ENCODE results near the gene OPHN1.
"Not testable (repeated sequence)": the region's sequence is repeated elsewhere in the genome, so short reads cannot be mapped to it uniquely, and the experiment has no call there.

OPHN1 gene

GRCh38 chrX:68098431-68098830 lies 334.9 kb downstream of the OPHN1 start:
- H3K27ac Mint-ChIP-seq, result no peak overlapping the region
- CTCF ChIA-PET, result no interaction called here

GRCh38 chrX:68090266-68090665 lies 343.0 kb downstream of the OPHN1 start:
- CTCF ChIA-PET, result no interaction called here
- no peak for DNase-seq
- H3K4me1 Mint-ChIP-seq, result no peaks in the 10 kb centered on the region
- H3K27me3 Mint-ChIP-seq, result no peaks in the 10 kb centered on the region
- H3K4me3 Mint-ChIP-seq, result no peak overlapping the region
- H3K36me3 Mint-ChIP-seq, result no peaks in the 10 kb centered on the region
- no peaks in the 10 kb centered on the region for H3K9me3 Mint-ChIP-seq
- H3K27ac Mint-ChIP-seq, result no peak overlapping the region

More at GRCh38 chrX:68098431-68098830, 334.9 kb downstream of the OPHN1 start:
- Mint-ChIP-seq H3K9me3 (no peaks in the 10 kb centered on the region), H3K27me3 (no peaks in the 10 kb centered on the region), H3K4me3 (no peak overlapping the region), H3K4me1 (no peaks in the 10 kb centered on the region), H3K36me3 (no peaks in the 10 kb centered on the region)
- no peak for DNase-seq

GRCh38 chrX:68087526-68087925 lies 345.8 kb downstream of the OPHN1 start:
- DNase-seq, result no peak
- no peak overlapping the region for H3K27ac Mint-ChIP-seq
- CTCF ChIA-PET, result no interaction called here
- H3K36me3 Mint-ChIP-seq, result no peaks in the 10 kb centered on the region
- no peak overlapping the region for H3K4me3 Mint-ChIP-seq
- H3K27me3 Mint-ChIP-seq, result no peaks in the 10 kb centered on the region
- no peaks in the 10 kb centered on the region for H3K9me3 Mint-ChIP-seq
- no peaks in the 10 kb centered on the region for H3K4me1 Mint-ChIP-seq

- Mint-ChIP-seq H3K4me3 (no peak overlapping the region), H3K36me3 (no peaks in the 10 kb centered on the region), H3K9me3 (no peaks in the 10 kb centered on the region), H3K27me3 (no peaks in the 10 kb centered on the region), H3K27ac (no peak overlapping the region), H3K4me1 (no peaks in the 10 kb centered on the region)
- CTCF ChIA-PET, result no interaction called here
- DNase-seq, result no peak
These were observed 346.6 kb downstream of the OPHN1 start for GRCh38 chrX:68086709-68087108.

- CTCF ChIA-PET, result interaction anchor here (1.3 kb wide), 1 partner anchor 14 kb away, joined by 3 read pairs; no protein-coding TSS in a partner anchor
- Mint-ChIP-seq H3K4me3 (no peak overlapping the region), H3K4me1 (no peaks in the 10 kb centered on the region), H3K36me3 (no peaks in the 10 kb centered on the region), H3K27me3 (no peaks in the 10 kb centered on the region), H3K27ac (no peak overlapping the region), H3K9me3 (no peaks in the 10 kb centered on the region)
- DNase-seq, result no peak
These were observed 348.5 kb downstream of the OPHN1 start for GRCh38 chrX:68084765-68085164.

- Mint-ChIP-seq H3K27ac (no peak overlapping the region), H3K36me3 (no peaks in the 10 kb centered on the region), H3K4me1 (no peaks in the 10 kb centered on the region), H3K27me3 (no peaks in the 10 kb centered on the region), H3K4me3 (no peak overlapping the region), H3K9me3 (no peaks in the 10 kb centered on the region)
- CTCF ChIA-PET, result no interaction called here
- DNase-seq, result no peak
These were observed 349.8 kb downstream of the OPHN1 start for GRCh38 chrX:68083510-68083909.

- Mint-ChIP-seq H3K9me3 (no peaks in the 10 kb centered on the region), H3K27ac (no peak overlapping the region), H3K27me3 (no peaks in the 10 kb centered on the region), H3K36me3 (no peaks in the 10 kb centered on the region), H3K4me1 (no peaks in the 10 kb centered on the region), H3K4me3 (no peak overlapping the region)
- CTCF ChIA-PET, result no interaction called here
- DNase-seq, result no peak
These were observed 353.3 kb downstream of the OPHN1 start for GRCh38 chrX:68079961-68080360.

GRCh38 chrX:68078801-68079200 lies 354.5 kb downstream of the OPHN1 start:
- H3K9me3 Mint-ChIP-seq, H3K27ac Mint-ChIP-seq, H3K4me3 Mint-ChIP-seq, H3K27me3 Mint-ChIP-seq, DNase-seq, H3K4me1 Mint-ChIP-seq, CTCF ChIA-PET, H3K36me3 Mint-ChIP-seq: not testable (repeated sequence)

GRCh38 chrX:68077378-68077777 lies 355.9 kb downstream of the OPHN1 start:
- Mint-ChIP-seq H3K9me3 (no peaks in the 10 kb centered on the region), H3K36me3 (no peaks in the 10 kb centered on the region), H3K4me3 (no peak overlapping the region), H3K4me1 (no peaks in the 10 kb centered on the region), H3K27me3 (no peaks in the 10 kb centered on the region), H3K27ac (no peak overlapping the region)
- DNase-seq, result no peak
- CTCF ChIA-PET, result no interaction called here

- Mint-ChIP-seq H3K36me3 (no peaks in the 10 kb centered on the region), H3K4me3 (no peak overlapping the region), H3K27me3 (no peaks in the 10 kb centered on the region), H3K27ac (no peak overlapping the region), H3K4me1 (no peaks in the 10 kb centered on the region), H3K9me3 (no peaks in the 10 kb centered on the region)
- no peak for DNase-seq
- CTCF ChIA-PET, result interaction anchor here (1.3 kb wide), 1 partner anchor 13 kb away, joined by 3 read pairs; no protein-coding TSS in a partner anchor
These were observed 361.3 kb downstream of the OPHN1 start for GRCh38 chrX:68072041-68072440.

- H3K27ac Mint-ChIP-seq, H3K27me3 Mint-ChIP-seq, H3K36me3 Mint-ChIP-seq, CTCF ChIA-PET, H3K4me3 Mint-ChIP-seq, H3K4me1 Mint-ChIP-seq, DNase-seq, H3K9me3 Mint-ChIP-seq: not testable (repeated sequence)
These were observed 363.2 kb downstream of the OPHN1 start for GRCh38 chrX:68070119-68070518.

GRCh38 chrX:68061206-68061535 lies 372.1 kb downstream of the OPHN1 start:
- CTCF ChIA-PET, result no interaction called here
- Mint-ChIP-seq H3K4me1 (no peaks in the 10 kb centered on the region), H3K27me3 (no peaks in the 10 kb centered on the region), H3K4me3 (no peak overlapping the region), H3K9me3 (no peaks in the 10 kb centered on the region), H3K27ac (no peak overlapping the region), H3K36me3 (no peaks in the 10 kb centered on the region)
- no peak for DNase-seq

GRCh38 chrX:68060506-68061205 lies 372.6 kb downstream of the OPHN1 start:
- H3K4me1 Mint-ChIP-seq, result no peaks in the 10 kb centered on the region
- no peaks in the 10 kb centered on the region for H3K27me3 Mint-ChIP-seq
- no peak overlapping the region for H3K4me3 Mint-ChIP-seq
- no peaks in the 10 kb centered on the region for H3K9me3 Mint-ChIP-seq
- H3K27ac Mint-ChIP-seq, result no peak overlapping the region
- no peaks in the 10 kb centered on the region for H3K36me3 Mint-ChIP-seq
- CTCF ChIA-PET, result no interaction called here
- DNase-seq, result no peak

- no peak for DNase-seq
- Mint-ChIP-seq H3K27ac (no peak overlapping the region), H3K36me3 (no peaks in the 10 kb centered on the region), H3K4me3 (no peak overlapping the region), H3K4me1 (no peaks in the 10 kb centered on the region), H3K9me3 (no peaks in the 10 kb centered on the region), H3K27me3 (no peaks in the 10 kb centered on the region)
- CTCF ChIA-PET, result no interaction called here
These were observed 373.8 kb downstream of the OPHN1 start for GRCh38 chrX:68059469-68059868.

- Mint-ChIP-seq H3K36me3 (no peaks in the 10 kb centered on the region), H3K27ac (no peak overlapping the region), H3K9me3 (no peaks in the 10 kb centered on the region), H3K27me3 (no peaks in the 10 kb centered on the region), H3K4me1 (no peaks in the 10 kb centered on the region), H3K4me3 (no peak overlapping the region)
- no peak for DNase-seq
- CTCF ChIA-PET, result no interaction called here
These were observed 383.8 kb downstream of the OPHN1 start for GRCh38 chrX:68049466-68049865.

GRCh38 chrX:68048774-68049173 lies 384.5 kb downstream of the OPHN1 start:
- no peaks in the 10 kb centered on the region for H3K4me1 Mint-ChIP-seq
- no peak overlapping the region for H3K27ac Mint-ChIP-seq
- no peak overlapping the region for H3K4me3 Mint-ChIP-seq
- no peaks in the 10 kb centered on the region for H3K36me3 Mint-ChIP-seq
- H3K9me3 Mint-ChIP-seq, result no peaks in the 10 kb centered on the region
- H3K27me3 Mint-ChIP-seq, result no peaks in the 10 kb centered on the region
- CTCF ChIA-PET, result no interaction called here
- no peak for DNase-seq
